HL-60/S4 treated with phorbol 12-myristate 13-acetate at 8.2 ng/mL for 4 days and 3 days (cell line): ENCODE data around the gene PDE4B.

Source experiments
- in situ Hi-C: fragments of 300-500 bp; cut with MboI; formaldehyde crosslinking; loops from 2 replicates; pipeline ENCODE4 v1.15.0; 2022; ENCODE audit warnings: low sequenced_read_pairs

Gene PDE4B

GRCh38 chr1:65792669-65793358 lies at the start of gene PDE4B:
Gene PDE4B, plus strand, starts transcription at chr1:65792895.
- in situ Hi-C loops: no loop called here

- in situ Hi-C loops: no loop called here
Measured at GRCh38 chr1:65744731-65745130, 48.0 kb upstream of the PDE4B start.

DNA sequence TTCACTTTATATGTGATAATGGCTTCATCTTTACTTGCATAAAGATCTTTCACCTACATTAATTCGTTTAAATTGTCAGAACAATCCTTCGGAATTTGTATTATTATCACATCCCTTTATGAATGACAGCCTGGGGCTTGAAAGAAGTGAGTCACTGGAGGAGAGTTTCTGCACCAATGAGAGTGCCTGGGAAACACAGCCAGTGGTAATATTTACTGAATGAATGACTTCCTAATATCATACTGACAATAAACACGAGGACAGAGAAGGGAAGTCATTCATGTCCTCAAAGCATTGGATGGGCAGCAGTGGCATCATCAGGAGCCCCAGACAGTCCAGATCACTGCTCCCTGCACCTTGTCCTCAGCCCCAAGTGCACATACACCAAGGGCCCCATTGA lies 40.7 kb upstream of the PDE4B start:
- in situ Hi-C loops: no loop called here

- in situ Hi-C loops: no loop called here
Measured at GRCh38 chr1:65756616-65757015, 36.1 kb upstream of the PDE4B start.

DNA sequence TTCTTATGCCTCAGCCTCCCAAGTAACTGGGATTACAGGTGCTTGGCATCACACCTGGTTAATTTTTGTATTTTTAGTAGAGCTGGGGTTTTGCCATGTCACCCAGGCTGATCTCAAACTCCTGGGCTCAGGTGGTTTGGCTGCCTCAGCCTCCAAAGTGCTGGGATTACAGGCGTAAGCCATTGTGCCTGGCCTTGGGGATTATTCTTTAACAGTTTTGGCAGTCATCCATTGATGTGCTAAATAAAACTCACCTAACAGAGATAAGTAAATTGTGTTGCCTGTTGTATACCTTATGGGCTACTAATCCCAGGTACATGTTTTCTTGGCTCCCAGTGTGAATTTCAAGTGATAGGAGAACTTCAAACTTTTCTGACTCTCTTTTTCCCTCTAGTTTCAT lies 35.2 kb upstream of the PDE4B start:
- in situ Hi-C loops: no loop called here

- in situ Hi-C loops: no loop called here
Measured at GRCh38 chr1:65758128-65758527, 34.6 kb upstream of the PDE4B start.

GRCh38 chr1:65759516-65759915 lies 33.2 kb upstream of the PDE4B start:
- in situ Hi-C loops: no loop called here

DNA sequence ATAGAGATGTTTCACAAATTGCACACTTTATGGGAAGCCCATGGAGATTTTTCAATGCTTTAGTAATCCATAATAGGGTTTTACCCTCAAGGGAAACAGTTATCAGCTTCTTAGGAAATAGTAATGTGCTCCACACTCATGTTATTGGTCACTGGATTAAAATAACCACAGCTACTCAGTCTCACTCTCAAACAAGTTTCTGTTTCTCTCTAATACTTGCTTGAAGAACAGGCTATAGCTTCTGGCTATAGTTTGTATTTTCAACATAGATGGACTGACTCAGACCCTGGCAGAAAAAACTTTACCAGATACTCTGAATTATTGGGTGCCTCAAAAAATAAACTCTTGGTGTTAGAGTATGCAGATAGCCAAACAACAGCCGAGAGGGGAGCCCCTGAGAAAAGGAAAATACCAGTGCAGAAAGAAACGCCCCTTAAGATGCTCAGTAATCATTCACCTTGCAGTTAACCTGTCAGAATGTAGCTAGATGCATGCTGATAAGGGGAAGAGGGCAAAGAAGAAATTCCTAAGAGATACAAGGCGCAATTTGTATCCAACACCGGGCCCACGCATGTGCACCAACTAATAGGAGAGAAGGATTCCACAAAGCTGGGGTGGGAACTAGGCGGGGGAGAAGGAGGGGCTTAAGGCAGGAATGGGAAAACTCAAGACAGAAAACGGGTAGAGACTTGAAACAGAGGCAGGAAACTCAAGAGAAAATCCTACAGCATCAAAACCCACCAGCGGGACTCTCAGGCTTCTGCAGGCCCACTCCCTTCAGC lies 30.4 kb upstream of the PDE4B start:
- in situ Hi-C loops: no loop called here

DNA sequence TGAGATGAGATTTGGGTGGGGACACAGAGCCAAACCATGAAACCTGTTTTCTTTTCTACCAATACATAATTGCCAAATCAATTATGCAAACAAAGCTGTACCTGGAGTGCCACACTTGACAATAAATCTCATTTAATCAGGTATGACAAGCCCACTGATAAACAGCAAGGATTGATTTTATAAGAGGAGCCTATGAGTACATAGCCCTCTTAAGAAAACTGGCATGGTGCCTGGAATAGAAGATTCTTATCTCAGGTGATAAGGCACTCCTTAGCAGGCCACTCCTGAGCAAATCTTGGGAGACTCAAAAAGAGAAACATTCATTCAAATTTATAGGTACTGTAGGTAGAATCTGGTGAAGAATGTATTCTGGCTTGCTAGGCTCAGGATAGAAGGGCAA lies 28.6 kb upstream of the PDE4B start:
- in situ Hi-C loops: no loop called here

- in situ Hi-C loops: no loop called here
Measured at GRCh38 chr1:65765631-65766030, 27.1 kb upstream of the PDE4B start.

GRCh38 chr1:65769636-65770035 lies 23.1 kb upstream of the PDE4B start:
- in situ Hi-C loops: no loop called here

DNA sequence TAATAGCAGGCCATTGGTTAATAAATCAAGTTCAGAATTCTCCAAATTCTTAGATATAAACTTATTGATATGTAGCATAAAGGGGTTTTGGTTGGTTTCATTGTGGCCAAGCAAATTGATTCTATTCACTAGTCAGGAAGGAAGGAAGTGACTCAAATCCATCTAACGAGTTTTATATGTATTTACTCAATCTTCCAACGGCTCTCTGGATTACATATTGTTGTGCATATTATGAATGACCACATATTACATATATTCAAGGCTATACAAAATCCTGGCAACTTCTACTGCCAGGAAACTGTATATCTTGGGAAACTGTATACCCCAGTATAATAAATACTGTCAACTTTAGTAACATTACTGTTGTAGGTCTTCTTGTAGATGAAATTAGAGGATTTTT lies 20.1 kb upstream of the PDE4B start:
- in situ Hi-C loops: no loop called here

DNA sequence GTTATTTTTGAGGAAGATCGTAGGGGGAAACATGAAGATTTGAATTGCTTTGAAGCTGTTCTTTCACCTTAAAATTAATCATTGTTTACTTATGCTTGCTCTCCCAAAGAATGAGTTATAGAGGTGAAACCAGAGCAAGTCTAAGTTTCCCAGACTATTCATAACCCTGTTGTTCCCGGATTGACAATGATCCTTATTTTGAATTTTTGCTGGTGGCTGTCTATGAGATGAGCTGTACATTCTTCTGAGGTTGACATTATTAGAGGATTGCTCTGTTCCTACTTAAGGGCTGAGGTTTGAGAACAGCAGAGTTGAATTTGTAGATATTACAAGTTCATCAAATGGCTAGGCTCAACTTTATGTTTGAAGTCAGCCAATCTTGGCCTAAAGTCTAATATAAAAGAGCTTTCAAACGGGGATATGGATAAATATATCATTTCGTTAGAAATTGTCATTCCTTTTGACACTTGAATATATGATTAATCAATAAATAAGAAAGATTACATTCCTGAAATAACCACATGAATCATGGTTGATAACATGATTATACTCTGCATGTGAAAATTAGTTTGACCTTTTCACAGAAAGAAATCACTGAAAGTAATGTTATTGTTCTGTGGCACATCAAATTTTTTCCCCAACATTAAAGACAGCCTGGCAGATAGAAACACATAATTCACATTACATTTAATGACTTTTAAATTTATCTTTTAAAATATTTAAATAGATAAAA lies 19.1 kb upstream of the PDE4B start:
- in situ Hi-C loops: no loop called here

GRCh38 chr1:65788762-65789161 lies 3.9 kb upstream of the PDE4B start:
- in situ Hi-C loops: no loop called here

- in situ Hi-C loops: no loop called here
Measured at GRCh38 chr1:65791396-65791795, 1.3 kb upstream of the PDE4B start.

- in situ Hi-C loops: no loop called here
Measured at GRCh38 chr1:65791801-65792668, 660 bp upstream of the PDE4B start.

DNA sequence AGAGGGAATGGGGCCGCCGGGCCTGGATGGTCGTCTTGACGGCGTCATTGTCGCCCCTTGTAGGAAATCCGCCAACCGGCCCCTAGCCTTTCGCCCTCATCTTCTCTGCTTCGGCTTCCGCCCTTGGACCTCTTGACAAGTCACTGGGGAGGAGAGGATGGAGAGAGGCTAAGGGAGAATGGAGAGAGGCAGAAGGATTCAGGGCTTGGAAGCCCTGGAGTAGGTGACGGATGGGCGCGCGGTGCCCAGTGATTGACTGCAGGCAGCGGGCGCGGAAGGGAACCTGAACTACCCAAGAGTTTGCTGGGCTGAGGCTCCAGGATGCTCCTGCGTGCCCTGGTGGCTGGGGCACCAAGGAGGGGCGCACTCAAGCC lies 651 bp downstream of the PDE4B start:
- in situ Hi-C loops: no loop called here

DNA sequence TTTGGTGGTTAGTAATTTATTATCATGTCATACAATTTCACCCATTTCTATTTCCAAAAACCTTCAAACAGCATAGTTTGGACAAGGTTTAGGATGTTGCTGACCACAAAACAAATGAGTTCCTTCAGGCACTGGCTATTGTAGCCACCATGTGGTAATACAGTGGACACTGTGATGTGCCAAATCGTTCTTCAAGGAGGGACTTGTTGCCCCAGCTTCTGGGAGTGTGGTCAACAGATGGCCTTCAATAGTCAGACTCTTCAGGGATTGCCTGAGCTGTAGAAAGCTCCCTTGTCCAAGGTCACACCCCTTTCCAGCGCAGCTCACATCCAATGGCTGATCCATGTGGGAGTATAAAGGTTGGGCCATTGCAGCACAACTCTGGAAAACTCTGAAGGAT lies 2.6 kb downstream of the PDE4B start:
- in situ Hi-C loops: no loop called here

- in situ Hi-C loops: no loop called here
Measured at GRCh38 chr1:65799601-65800000, 6.9 kb downstream of the PDE4B start.

GRCh38 chr1:65804584-65804983 lies 11.9 kb downstream of the PDE4B start:
- in situ Hi-C loops: no loop called here

DNA sequence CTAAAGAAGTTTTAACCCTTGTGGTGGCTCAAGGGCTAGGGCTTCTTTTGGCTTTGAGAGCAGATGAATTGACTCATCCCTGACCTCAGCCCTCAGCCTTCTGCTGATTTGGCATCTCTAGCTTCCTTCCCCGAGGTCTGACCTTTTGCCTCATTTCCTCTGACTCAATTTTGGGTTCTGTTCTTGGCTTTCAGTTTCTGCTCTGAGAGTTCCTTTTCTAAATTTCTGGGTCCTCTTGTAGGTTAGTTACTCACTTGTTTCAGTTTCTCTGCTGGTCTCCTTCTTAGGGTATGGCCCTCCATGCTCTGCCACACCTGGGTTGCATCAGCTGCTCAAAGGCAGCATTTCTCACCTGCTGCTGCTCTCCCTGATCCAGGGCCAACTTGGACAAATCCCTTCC lies 19.4 kb downstream of the PDE4B start:
- in situ Hi-C loops: no loop called here
